Measurements from ENCODE around the gene TMPRSS11F. TPM values are rescaled to one million over a fixed set of nuclear protein-coding genes. Genes with fewer than 3 reads are reported as not detected.
"Not testable (repeated sequence)": the region's sequence is repeated elsewhere in the genome, so short reads cannot be mapped to it uniquely, and the experiment has no call there.

Gene TMPRSS11F
- total RNA-seq, 3 donors from 2014 or later (not counting 1 experiment from before 2014, with no cell fraction given) = not detected

GRCh38 chr4:68175562-68176155, 46.0 kb upstream of the TMPRSS11F start:
- Mint-ChIP-seq H3K4me3 (no peak overlapping the region), H3K9me3 (no peaks in the 10 kb centered on the region), H3K4me1 (no peaks in the 10 kb centered on the region), H3K36me3 (no peaks in the 10 kb centered on the region), H3K27me3 (ENCODE audit: low read depth in 2 of 2) (peaks cover 4 to 14% of the 10 kb centered on the region in 2 donors), H3K27ac (no peak overlapping the region)
- Histone ChIP-seq H3K9me3 (ENCODE audit: control insufficient read depth, insufficient read depth, low read length) (no peaks in the 10 kb centered on the region), H3K4me3 (ENCODE audit: low read length) (no peak overlapping the region), H3K4me1 (ENCODE audit: control insufficient read depth, insufficient read depth, low read length) (no peaks in the 10 kb centered on the region), H3K27ac (ENCODE audit: low read length) (no peak overlapping the region), H3K36me3 (ENCODE audit: control insufficient read depth, insufficient read depth, low read length) (no peaks in the 10 kb centered on the region), H3K27me3 (ENCODE audit: control insufficient read depth, insufficient read depth, low read length) (no peaks in the 10 kb centered on the region)
- 47% methylated on average over 5 of the region's 6 CpGs for WGBS (ENCODE audit: insufficient coverage)
- intact Hi-C loops (cut with micrococcal nuclease) = loop anchor here (1.0 to 5.0 kb wide), 3 partner anchors 187 to 628 kb away; partner anchors contain the start of gene CENPC
- TF ChIP-seq, protein P1, sequence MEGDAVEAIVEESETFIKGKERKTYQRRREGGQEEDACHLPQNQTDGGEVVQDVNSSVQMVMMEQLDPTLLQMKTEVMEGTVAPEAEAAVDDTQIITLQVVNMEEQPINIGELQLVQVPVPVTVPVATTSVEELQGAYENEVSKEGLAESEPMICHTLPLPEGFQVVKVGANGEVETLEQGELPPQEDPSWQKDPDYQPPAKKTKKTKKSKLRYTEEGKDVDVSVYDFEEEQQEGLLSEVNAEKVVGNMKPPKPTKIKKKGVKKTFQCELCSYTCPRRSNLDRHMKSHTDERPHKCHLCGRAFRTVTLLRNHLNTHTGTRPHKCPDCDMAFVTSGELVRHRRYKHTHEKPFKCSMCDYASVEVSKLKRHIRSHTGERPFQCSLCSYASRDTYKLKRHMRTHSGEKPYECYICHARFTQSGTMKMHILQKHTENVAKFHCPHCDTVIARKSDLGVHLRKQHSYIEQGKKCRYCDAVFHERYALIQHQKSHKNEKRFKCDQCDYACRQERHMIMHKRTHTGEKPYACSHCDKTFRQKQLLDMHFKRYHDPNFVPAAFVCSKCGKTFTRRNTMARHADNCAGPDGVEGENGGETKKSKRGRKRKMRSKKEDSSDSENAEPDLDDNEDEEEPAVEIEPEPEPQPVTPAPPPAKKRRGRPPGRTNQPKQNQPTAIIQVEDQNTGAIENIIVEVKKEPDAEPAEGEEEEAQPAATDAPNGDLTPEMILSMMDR (IDR thresholded peaks at IDR 0.05) = peak; percentile 71
- peak in 1 of 2 donors; percentile 55 for DNase-seq
- ATAC-seq = peak; percentile 46 to 62 (median 57)

GRCh38 chr4:68174389-68174788, 44.7 kb upstream of the TMPRSS11F start:
- H3K36me3 ChIP-seq (ENCODE audit: control insufficient read depth, insufficient read depth, low read length); H3K27ac Mint-ChIP-seq; DNase-seq; H3K27me3 ChIP-seq (ENCODE audit: control insufficient read depth, insufficient read depth, low read length); H3K4me3 Mint-ChIP-seq; H3K36me3 Mint-ChIP-seq; H3K4me1 Mint-ChIP-seq; H3K4me3 ChIP-seq (ENCODE audit: low read length); H3K4me1 ChIP-seq (ENCODE audit: control insufficient read depth, insufficient read depth, low read length); ATAC-seq; H3K9me3 ChIP-seq (ENCODE audit: control insufficient read depth, insufficient read depth, low read length); H3K27ac ChIP-seq (ENCODE audit: low read length); H3K9me3 Mint-ChIP-seq: not testable (repeated sequence)
- H3K27me3 Mint-ChIP-seq (ENCODE audit: low read depth in 2 of 2) = peaks cover 7 to 13% of the 10 kb centered on the region in 2 donors
- intact Hi-C loops (cut with micrococcal nuclease) = loop anchor here (2.0 kb wide), 1 partner anchor 186 kb away; no protein-coding TSS in a partner anchor
- 100% methylated on average over 2 of the region's 2 CpGs for WGBS (ENCODE audit: insufficient coverage)

DNA sequence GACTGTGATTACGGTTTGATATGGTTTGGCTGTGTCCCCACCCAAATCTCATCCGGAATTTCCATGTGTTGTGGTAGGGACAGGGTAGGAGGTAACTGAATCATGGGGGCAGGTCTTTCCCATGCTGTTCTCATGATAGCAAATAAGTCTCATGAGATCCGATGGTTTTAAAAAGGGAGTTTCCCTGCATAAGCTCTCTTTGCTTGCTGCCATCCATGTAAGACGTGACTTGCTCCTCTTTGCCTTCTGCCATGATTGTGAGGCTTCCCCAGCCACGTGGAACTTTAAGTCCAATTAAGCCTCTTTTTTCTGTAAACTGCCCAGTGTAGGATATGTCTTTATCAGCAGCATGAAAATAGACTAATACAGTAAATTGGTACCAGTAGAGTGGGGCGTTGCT, 42.5 kb upstream of the TMPRSS11F start:
- H3K4me3 ChIP-seq (ENCODE audit: low read length); H3K27ac ChIP-seq (ENCODE audit: low read length); H3K36me3 Mint-ChIP-seq; H3K36me3 ChIP-seq (ENCODE audit: control insufficient read depth, insufficient read depth, low read length); H3K27ac Mint-ChIP-seq; ATAC-seq; H3K4me1 Mint-ChIP-seq; H3K4me3 Mint-ChIP-seq; H3K9me3 ChIP-seq (ENCODE audit: control insufficient read depth, insufficient read depth, low read length); H3K9me3 Mint-ChIP-seq; DNase-seq; intact Hi-C loops (cut with micrococcal nuclease); H3K27me3 ChIP-seq (ENCODE audit: control insufficient read depth, insufficient read depth, low read length); H3K4me1 ChIP-seq (ENCODE audit: control insufficient read depth, insufficient read depth, low read length): not testable (repeated sequence)
- WGBS (ENCODE audit: insufficient coverage) = 90% methylated on average over 6 of the region's 6 CpGs
- H3K27me3 Mint-ChIP-seq (ENCODE audit: low read depth in 2 of 2) = peaks cover 10 to 20% of the 10 kb centered on the region in 2 donors

DNA sequence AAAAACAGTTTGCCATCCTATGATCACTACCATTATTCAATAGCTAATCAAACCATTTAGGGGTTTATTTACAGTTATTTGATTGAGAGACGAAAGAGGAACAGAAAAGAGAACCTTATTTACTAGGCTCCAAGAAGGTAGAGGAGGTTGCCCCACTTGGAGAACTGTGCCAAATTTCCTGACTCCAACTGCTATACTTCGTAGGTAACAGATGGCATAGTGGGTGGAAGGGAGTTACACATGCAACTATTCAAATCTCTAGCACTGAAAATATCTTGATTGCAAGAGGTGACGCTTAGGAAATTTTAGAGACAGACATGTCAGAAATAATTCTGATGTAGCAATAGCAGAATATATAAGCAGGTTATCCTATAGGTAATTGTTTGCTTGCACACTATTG, 38.0 kb upstream of the TMPRSS11F start:
- H3K27ac Mint-ChIP-seq = no peak overlapping the region
- no peaks in the 10 kb centered on the region for H3K9me3 Mint-ChIP-seq
- no peak for DNase-seq
- Histone ChIP-seq H3K27me3 (ENCODE audit: control insufficient read depth, insufficient read depth, low read length) (no peaks in the 10 kb centered on the region), H3K4me1 (ENCODE audit: control insufficient read depth, insufficient read depth, low read length) (no peaks in the 10 kb centered on the region), H3K4me3 (ENCODE audit: low read length) (no peak overlapping the region), H3K9me3 (ENCODE audit: control insufficient read depth, insufficient read depth, low read length) (no peaks in the 10 kb centered on the region), H3K27ac (ENCODE audit: low read length) (no peak overlapping the region), H3K36me3 (ENCODE audit: control insufficient read depth, insufficient read depth, low read length) (no peaks in the 10 kb centered on the region)
- intact Hi-C loops (cut with micrococcal nuclease) = no loop called here
- no peak for ATAC-seq
- H3K27me3 Mint-ChIP-seq (ENCODE audit: low read depth in 2 of 2) = peaks cover 5 to 13% of the 10 kb centered on the region in 2 donors
- H3K4me3 Mint-ChIP-seq = no peak overlapping the region
- H3K4me1 Mint-ChIP-seq = no peaks in the 10 kb centered on the region
- H3K36me3 Mint-ChIP-seq = no peaks in the 10 kb centered on the region
- WGBS (ENCODE audit: insufficient coverage) = 94% methylated on average over 2 of the region's 3 CpGs
- TF ChIP-seq, protein P1 (IDR thresholded peaks at IDR 0.05) = no peak
